PC-9 (cell line): Measurements from ENCODE around the gene FAM13B. TPM values are rescaled to one million over a fixed set of nuclear protein-coding genes. Genes with fewer than 3 reads are reported as not detected.

Experiments used
- BruUV-seq: library from RNA; stranded (reverse); fragments of 400-500 nt; replicated peaks from 2 replicates; lab custom pipeline; 2021; lab: Mats Ljungman, UMichigan
- CTCF ChIA-PET: fragments of 300-600 bp; sonication (Branson Sonifier 250); formaldehyde crosslinking; loops from one replicate; lab custom pipeline; 2022; ENCODE audit warnings: antibody characterized with exemption; lab: Charles Lee
- POLR2A ChIA-PET: fragments of 300-600 bp; sonication (Branson Sonifier 250); formaldehyde crosslinking; loops from one replicate; lab custom pipeline; 2022; ENCODE audit warnings: antibody characterized with exemption; ENCODE audit not compliant: unreplicated experiment; lab: Charles Lee
- DNase-seq, 2 experiments: peaks; one replicate each; pipeline versions ENCODE4 v3.0.0 to v3.0.0-alpha.2; 2015 to 2022; ENCODE audit warnings: mixed read lengths in 1 of 2
- H2AFZ ChIP-seq: fragments of 200-600 bp; sonication (generic); 2 replicates; pipeline ENCODE4 v1.8.1; 2017; ENCODE audit warnings: antibody characterized with exemption
- H3F3A ChIP-seq: fragments of 200-600 bp; sonication (generic); 2 replicates; pipeline ENCODE4 v1.8.1; 2017; ENCODE audit warnings: antibody characterized with exemption, mild to moderate bottlenecking, low read depth; ENCODE audit not compliant: insufficient read depth
- H3K27ac ChIP-seq: fragments of 200-600 bp; sonication (generic); 2 replicates; pipeline ENCODE4 v1.6.1; 2016; ENCODE audit warnings: mixed run types
- H3K27me3 ChIP-seq: fragments of 200-600 bp; sonication (generic); 2 replicates; pipeline ENCODE4 v1.6.1; 2016; ENCODE audit warnings: low read depth, mixed run types; ENCODE audit not compliant: insufficient read depth
- H3K36me3 ChIP-seq: fragments of 200-600 bp; sonication (generic); 2 replicates; pipeline ENCODE4 v1.6.1; 2016; ENCODE audit warnings: low read depth, mixed run types
- H3K4me1 ChIP-seq: fragments of 200-600 bp; sonication (generic); replicated peaks from 2 replicates; pipeline ENCODE4 v1.6.1; 2016; ENCODE audit warnings: mixed run types; ENCODE audit not compliant: insufficient read depth
- H3K4me2 ChIP-seq: fragments of 200-600 bp; sonication (generic); 2 replicates; pipeline ENCODE4 v1.6.1; 2017; ENCODE audit warnings: mixed run types
- H3K4me3 ChIP-seq: fragments of 200-600 bp; sonication (generic); 2 replicates; pipeline ENCODE4 v1.6.1; 2016; ENCODE audit warnings: mixed run types
- H3K79me2 ChIP-seq: fragments of 200-600 bp; sonication (generic); 2 replicates; pipeline ENCODE4 v1.6.1; 2017; ENCODE audit warnings: low read depth, mixed run types
- H3K9me2 ChIP-seq: fragments of 200-600 bp; sonication (generic); 2 replicates; pipeline ENCODE4 v1.8.1; 2017; ENCODE audit warnings: mild to moderate bottlenecking; ENCODE audit not compliant: insufficient read depth
- H3K9me3 ChIP-seq: fragments of 200-600 bp; sonication (generic); 2 replicates; pipeline ENCODE4 v1.8.1; 2016; ENCODE audit warnings: low read depth; ENCODE audit not compliant: insufficient read depth
- H4K20me1 ChIP-seq: fragments of 200-600 bp; sonication (generic); 2 replicates; pipeline ENCODE4 v1.8.1; 2017; ENCODE audit not compliant: insufficient read depth
- EZH2 ChIP-seq: fragments of 200-600 bp; sonication (generic); IDR thresholded peaks from 2 replicates; pipeline ENCODE4 v1.8.0; 2017; ENCODE audit warnings: antibody characterized with exemption, low read depth
- intact Hi-C: fragments of 100-400 bp; cut with micrococcal nuclease; formaldehyde crosslinking; loops from one replicate; pipeline ENCODE4 v1.10.0; 2022; ENCODE audit not compliant: unreplicated experiment
- total RNA-seq: library from RNA; stranded (reverse); gene quantifications from 2 replicates; pipeline ENCODE4 v1.2.3, GENCODE V29; 2021
- TF ChIP-seq, protein P1 (sequence below): fragments of 200-600 bp; sonication (generic); conservative IDR thresholded peaks from 2 replicates; pipeline ENCODE4 v1.6.1; 2017; ENCODE audit warnings: mixed run types, antibody characterized with exemption, mild to moderate bottlenecking, moderate library complexity

The FAM13B gene
- total RNA-seq, 1 experiment from 2014 or later = 25.1 TPM

DNA sequence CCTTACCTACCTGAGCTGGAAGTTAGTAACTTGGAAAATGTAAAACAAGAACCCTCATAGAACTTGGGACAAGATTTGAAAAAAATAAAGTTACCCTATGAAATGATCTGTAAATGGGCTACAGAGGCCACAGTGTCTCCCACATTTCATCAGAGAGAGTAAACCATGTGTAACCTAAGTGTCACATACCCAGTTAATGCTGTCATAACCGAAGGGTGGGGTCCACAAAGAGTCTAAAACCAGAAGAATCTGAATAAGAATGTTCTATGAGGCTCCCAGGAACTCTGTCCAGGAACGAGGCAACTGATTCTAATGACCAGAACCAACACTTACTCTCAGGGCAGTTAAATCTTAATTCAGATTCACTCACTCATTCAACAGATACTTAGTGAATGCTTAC lies 1.0 kb upstream of the FAM13B start:
- DNase-seq = peak in 1 of 2 experiments; percentile 75
- H3K36me3 ChIP-seq = 0 out of 2 replicates have a peak, but pooled peaks cover 3% of the 10 kb centered on the region
- H3K79me2 ChIP-seq = peaks cover 40% of the 10 kb centered on the region
- H3K9me3 ChIP-seq = no peaks in the 10 kb centered on the region
- peak overlapping the region; percentile 59 for H3K4me3 ChIP-seq
- H3K27me3 ChIP-seq = no peaks in the 10 kb centered on the region
- peaks cover 30% of the 10 kb centered on the region for H4K20me1 ChIP-seq
- intact Hi-C loops = loop anchor here (2.0 kb wide), 1 partner anchor 279 kb away; the partner anchor contains the start of gene HNRNPA0
- ChIA-PET POLR2A (interaction anchor here (0.6 to 0.7 kb wide), 2 partner anchors 87 to 1186 kb away, joined by 5 to 6 read pairs; no protein-coding TSS in a partner anchor), CTCF (interaction anchor here (0.5 to 0.7 kb wide), 3 partner anchors 93 to 1987 kb away, joined by 6 to 13 read pairs (median 6); no protein-coding TSS in a partner anchor)
- peaks cover 21% of the 10 kb centered on the region for H3F3A ChIP-seq
- H3K27ac ChIP-seq = peak overlapping the region; percentile 88
- H3K9me2 ChIP-seq = no peaks in the 10 kb centered on the region
- peak overlapping the region; percentile 91 for H3K4me2 ChIP-seq
- H3K4me1 ChIP-seq = peaks cover 26% of the 10 kb centered on the region
- no peak for TF ChIP-seq EZH2
- TF ChIP-seq, protein P1, sequence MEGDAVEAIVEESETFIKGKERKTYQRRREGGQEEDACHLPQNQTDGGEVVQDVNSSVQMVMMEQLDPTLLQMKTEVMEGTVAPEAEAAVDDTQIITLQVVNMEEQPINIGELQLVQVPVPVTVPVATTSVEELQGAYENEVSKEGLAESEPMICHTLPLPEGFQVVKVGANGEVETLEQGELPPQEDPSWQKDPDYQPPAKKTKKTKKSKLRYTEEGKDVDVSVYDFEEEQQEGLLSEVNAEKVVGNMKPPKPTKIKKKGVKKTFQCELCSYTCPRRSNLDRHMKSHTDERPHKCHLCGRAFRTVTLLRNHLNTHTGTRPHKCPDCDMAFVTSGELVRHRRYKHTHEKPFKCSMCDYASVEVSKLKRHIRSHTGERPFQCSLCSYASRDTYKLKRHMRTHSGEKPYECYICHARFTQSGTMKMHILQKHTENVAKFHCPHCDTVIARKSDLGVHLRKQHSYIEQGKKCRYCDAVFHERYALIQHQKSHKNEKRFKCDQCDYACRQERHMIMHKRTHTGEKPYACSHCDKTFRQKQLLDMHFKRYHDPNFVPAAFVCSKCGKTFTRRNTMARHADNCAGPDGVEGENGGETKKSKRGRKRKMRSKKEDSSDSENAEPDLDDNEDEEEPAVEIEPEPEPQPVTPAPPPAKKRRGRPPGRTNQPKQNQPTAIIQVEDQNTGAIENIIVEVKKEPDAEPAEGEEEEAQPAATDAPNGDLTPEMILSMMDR = no peak
- peak overlapping the region; percentile 83 for H2AFZ ChIP-seq
- BruUV-seq = no TSS peak

DNA sequence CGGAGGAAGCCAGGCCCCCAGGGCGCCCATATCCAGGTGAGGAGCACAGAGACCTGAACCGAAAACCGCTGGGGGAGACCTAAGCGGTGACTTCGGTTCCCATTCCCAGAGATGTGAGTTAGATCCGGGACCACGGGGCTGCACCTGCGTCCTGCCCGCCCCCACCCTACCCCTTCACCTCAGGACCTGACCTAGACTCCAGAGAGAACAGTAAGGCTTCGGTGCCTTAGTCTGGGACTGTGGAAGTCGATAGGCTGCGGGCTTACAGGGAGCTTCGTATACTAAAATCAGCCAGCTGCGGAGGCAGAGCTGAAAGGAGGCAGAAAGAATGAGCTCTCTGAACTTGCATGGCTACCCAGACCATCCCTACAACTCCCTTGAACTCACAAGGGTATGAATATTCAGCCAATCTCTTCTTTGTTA lies 518 bp upstream of the FAM13B start:
- no peak for TF ChIP-seq EZH2
- TF ChIP-seq, protein P1 = no peak
- BruUV-seq = TSS peak; percentile 85
- intact Hi-C loops = loop anchor here (2.0 kb wide), 1 partner anchor 279 kb away; the partner anchor contains the start of gene HNRNPA0
- H2AFZ ChIP-seq = peak overlapping the region; percentile 83
- H3K4me3 ChIP-seq = peak overlapping the region; percentile 59
- ChIA-PET POLR2A (interaction anchor here (0.6 kb wide), 1 partner anchor 1186 kb away, joined by 6 read pairs; no protein-coding TSS in a partner anchor), CTCF (interaction anchor here (0.6 to 0.7 kb wide), 2 partner anchors 203 to 1986 kb away, joined by 6 read pairs; no protein-coding TSS in a partner anchor)
- no peaks in the 10 kb centered on the region for H3K27me3 ChIP-seq
- H3K9me3 ChIP-seq = no peaks in the 10 kb centered on the region
- H3K36me3 ChIP-seq = 0 out of 2 replicates have a peak, but pooled peaks cover 3% of the 10 kb centered on the region
- peaks cover 21% of the 10 kb centered on the region for H3F3A ChIP-seq
- peaks cover 35% of the 10 kb centered on the region for H4K20me1 ChIP-seq
- H3K27ac ChIP-seq = peak overlapping the region; percentile 88
- H3K4me1 ChIP-seq = peaks cover 26% of the 10 kb centered on the region
- peak overlapping the region; percentile 91 for H3K4me2 ChIP-seq
- no peaks in the 10 kb centered on the region for H3K9me2 ChIP-seq
- peaks cover 45% of the 10 kb centered on the region for H3K79me2 ChIP-seq
- no peak for DNase-seq

DNA sequence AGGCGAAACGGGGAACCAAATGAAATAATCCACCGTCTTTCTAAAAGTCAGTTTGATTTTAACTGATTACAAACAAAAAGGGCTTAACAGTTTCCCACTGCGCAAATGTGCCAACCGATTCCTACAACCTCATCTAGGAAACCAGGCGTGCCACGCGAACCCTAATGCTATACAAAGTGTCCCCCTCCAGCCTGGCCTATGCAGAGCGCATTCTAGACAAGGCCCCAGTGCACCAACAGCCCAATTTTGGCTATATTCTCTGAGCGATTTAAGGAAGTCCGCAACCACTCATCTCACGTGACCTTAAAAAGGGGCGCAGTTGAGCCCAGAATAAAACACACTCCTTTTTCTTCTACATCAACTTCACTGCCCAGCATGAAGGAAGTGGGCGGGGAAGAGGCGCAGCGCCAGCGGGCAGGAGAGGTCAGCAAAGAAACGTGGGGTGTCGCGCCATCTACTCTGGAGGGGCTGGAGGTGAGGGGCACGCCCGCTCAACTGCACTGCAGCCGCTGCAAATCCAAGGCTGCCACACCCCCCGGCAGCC lies 779 bp downstream of the FAM13B start:
- CTCF ChIA-PET = interaction anchor here (0.6 kb wide), 1 partner anchor 20 kb away, joined by 17 read pairs; no protein-coding TSS in a partner anchor
- H3K36me3 ChIP-seq = 0 out of 2 replicates have a peak, but pooled peaks cover 3% of the 10 kb centered on the region

More for the DNA sequence above, 779 bp downstream of the FAM13B start:
- intact Hi-C loops = loop anchor here (1.0 to 2.0 kb wide), 2 partner anchors 253 to 277 kb away; partner anchors contain the start of gene HNRNPA0
- no peaks in the 10 kb centered on the region for H3K9me3 ChIP-seq
- peaks cover 58% of the 10 kb centered on the region for H3K79me2 ChIP-seq
- POLR2A ChIA-PET = no interaction called here
- H3K27me3 ChIP-seq = no peaks in the 10 kb centered on the region
- peak overlapping the region; percentile 83 for H2AFZ ChIP-seq
- peaks cover 21% of the 10 kb centered on the region for H3F3A ChIP-seq
- H3K27ac ChIP-seq = peak overlapping the region; percentile 88
- TF ChIP-seq, protein P1 = no peak
- no peak for TF ChIP-seq EZH2
- H3K4me3 ChIP-seq = peak overlapping the region; percentile 59
- H3K4me1 ChIP-seq = peaks cover 26% of the 10 kb centered on the region
- peaks cover 38% of the 10 kb centered on the region for H4K20me1 ChIP-seq
- DNase-seq = peak; percentile 55 to 72
- peak overlapping the region; percentile 91 for H3K4me2 ChIP-seq
- TSS peak; percentile 32 for BruUV-seq
- H3K9me2 ChIP-seq = no peaks in the 10 kb centered on the region
